HFF-Myc (cell line): ENCODE measurements around the gene GJC2.

ENCODE experiments used
- DNase-seq: peaks from one replicate; pipeline ENCODE4 v3.0.0-alpha.2; 2011; ENCODE audit warnings: low read depth; ENCODE audit errors: extremely low read depth
- H3K4me3 ChIP-seq: replicated peaks from 2 replicates; pipeline ENCODE4 v1.5.1; 2011; ENCODE audit warnings: low read depth, mild to moderate bottlenecking, control low read depth, low read length
- TF ChIP-seq, protein P1 (sequence below): IDR thresholded peaks from 2 replicates; pipeline ENCODE4 v1.5.1; 2012; ENCODE audit warnings: mild to moderate bottlenecking, low read depth, low read length, control low read depth; ENCODE audit errors: missing control alignments

Gene GJC2

DNA sequence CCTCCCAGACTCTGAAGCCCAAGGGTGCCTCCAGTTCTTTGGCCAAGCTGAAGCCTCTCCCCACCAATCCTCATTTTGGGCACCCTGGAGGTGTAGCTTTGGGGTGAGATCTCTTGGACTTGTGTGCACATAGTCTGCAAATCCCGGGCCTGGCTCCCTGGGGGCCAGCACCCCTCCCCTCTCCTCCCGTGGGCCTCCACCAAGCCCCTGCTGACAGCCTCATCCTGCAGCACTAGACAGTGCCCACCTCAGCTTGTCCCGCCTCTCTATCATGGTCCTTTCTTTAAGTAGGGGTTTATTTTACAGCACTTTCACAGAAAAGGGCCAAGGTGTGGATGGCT, 3.2 kb downstream of the GJC2 start:
- TF ChIP-seq, protein P1, sequence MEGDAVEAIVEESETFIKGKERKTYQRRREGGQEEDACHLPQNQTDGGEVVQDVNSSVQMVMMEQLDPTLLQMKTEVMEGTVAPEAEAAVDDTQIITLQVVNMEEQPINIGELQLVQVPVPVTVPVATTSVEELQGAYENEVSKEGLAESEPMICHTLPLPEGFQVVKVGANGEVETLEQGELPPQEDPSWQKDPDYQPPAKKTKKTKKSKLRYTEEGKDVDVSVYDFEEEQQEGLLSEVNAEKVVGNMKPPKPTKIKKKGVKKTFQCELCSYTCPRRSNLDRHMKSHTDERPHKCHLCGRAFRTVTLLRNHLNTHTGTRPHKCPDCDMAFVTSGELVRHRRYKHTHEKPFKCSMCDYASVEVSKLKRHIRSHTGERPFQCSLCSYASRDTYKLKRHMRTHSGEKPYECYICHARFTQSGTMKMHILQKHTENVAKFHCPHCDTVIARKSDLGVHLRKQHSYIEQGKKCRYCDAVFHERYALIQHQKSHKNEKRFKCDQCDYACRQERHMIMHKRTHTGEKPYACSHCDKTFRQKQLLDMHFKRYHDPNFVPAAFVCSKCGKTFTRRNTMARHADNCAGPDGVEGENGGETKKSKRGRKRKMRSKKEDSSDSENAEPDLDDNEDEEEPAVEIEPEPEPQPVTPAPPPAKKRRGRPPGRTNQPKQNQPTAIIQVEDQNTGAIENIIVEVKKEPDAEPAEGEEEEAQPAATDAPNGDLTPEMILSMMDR = no peak
- no peak for DNase-seq
- H3K4me3 ChIP-seq = no peak overlapping the region

DNA sequence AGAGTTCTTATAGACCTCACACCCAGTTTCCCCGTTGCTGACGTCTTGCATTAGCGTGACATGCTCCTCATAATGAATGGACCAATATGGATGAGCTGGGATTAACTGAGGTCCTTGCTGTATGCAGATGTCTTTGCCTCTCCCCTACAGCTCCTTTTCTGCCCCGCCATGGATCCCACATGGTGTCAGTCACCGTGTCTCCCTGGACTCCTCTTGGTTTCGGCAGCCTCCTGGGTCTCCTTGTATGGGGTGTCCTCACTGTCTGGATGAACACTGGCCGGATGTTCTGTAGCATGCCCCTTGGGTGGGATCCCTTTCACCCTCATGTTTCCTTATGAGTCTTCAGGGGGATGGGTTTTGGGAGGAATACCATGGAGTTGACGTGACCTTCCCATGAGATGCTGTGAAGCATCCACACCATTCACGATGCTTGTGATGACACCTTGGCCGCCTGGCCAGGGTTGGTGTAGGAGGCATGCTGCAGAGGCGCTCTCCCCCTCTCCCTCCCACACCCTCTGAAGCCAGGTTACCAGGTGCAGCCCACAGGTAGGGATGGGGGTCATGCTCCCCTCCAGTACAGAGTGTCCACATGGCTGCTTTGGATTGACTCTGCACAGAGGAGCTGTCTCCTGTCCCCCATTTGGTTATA, 4.4 kb downstream of the GJC2 start:
- DNase-seq = no peak
- no peak overlapping the region for H3K4me3 ChIP-seq
- TF ChIP-seq, protein P1 = no peak

DNA sequence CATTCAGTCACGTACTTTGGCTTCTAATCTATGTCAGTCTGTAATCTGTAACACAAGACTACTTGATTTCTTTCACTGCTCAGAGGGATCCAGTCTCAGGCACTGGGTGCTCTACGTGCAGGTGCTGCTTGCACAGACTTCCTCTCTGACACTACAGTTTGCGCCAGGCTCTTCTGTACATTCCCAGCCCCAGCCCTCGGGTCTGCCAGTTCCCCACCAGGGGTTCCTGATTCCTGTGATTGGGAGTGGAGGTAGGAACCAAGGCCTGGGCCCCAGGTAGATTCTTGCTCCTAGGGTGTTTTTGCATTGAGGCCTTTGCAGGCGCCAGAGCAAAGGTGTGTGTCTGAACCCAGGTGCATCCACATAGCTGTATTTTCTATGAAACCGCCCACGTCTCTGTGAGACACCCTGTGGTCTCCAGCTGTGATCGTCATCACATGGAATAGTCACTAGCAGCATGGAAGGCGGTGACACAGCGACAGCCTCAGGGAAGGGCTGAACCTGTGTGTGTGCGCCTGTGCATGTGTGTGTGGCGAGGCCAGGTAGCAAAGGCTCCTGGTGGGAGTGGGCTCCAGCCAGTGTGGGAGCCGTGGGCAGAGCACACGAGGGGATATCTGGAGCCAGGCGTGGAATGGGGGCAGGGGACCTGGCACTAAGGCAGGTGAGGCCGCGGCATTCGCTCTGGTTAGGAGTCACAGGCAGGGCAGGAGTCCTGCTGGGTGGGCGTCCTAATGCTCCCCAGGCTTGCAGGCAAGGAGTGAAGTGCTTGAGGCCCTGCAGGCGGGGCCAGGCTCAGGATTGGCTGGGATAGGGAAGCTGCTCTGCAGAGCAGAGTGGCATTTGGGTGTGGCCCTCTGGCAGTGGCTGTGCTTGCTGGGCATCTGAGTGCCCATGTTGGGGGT, 5.2 kb downstream of the GJC2 start:
- TF ChIP-seq, protein P1 = no peak
- no peak for DNase-seq
- H3K4me3 ChIP-seq = no peak overlapping the region

DNA sequence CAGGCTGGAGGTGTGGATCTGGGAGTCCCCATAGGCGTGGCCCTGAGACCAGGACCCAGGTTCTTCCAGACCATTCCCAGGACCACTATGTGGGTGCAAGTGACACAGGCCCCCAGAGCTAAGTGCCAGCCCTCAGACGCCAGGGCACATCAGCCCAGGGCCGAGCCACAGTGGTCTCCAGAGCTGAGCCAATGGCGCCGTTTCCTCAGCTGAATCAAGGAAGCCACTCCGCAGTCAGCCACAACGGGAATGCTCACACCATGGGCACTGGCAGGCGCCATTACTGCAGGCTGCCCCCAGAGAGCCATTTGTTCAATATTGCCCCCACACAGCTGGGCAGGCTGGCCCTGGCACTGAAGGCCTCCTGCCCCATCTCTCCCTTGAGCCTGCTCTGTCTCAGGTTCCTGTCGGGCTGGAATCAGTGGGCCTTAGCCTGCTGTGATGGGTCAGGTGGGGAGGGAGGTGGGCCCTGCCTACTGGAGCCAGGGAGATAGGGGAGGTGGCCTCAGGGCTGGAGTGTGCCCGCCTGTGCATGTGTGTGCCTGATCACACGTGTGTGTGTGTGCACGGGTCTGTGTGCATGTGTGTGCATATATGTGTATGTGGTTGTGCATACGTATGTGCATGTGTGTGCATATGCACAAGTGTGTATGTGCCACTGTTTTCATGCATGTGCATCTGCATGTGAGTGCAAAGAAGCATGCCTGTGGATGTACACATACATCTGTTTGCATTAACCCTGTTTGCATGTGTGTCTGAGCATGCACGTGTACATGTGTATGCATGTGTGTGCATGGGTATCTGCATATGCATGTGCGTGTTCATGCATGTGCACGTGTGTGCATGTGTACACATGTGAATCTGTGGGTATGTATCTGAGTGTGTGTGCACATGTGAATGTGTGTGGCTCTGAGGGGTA, 6.1 kb downstream of the GJC2 start:
- DNase-seq = no peak
- TF ChIP-seq, protein P1 = no peak
- no peak overlapping the region for H3K4me3 ChIP-seq

DNA sequence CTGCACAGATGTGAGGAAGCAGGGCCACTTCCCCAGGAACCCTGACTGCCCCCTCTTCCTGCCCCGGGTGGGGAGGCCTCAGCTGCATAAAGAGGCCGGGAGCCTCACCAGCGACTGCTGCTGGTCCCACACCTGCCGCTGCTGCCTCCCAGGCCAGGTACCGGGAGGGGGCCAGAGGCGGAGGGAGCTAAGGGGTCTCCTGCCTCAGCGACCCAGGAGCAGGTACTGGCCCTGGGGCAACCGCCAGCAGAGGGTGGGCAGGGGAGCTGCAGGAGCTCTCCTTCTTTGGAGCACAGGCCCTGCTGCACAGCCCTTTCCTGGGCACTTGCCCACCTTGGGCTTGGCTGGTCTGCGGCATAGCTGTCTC, 6.8 kb downstream of the GJC2 start:
- no peak overlapping the region for H3K4me3 ChIP-seq
- TF ChIP-seq, protein P1 = no peak
- DNase-seq = no peak

DNA sequence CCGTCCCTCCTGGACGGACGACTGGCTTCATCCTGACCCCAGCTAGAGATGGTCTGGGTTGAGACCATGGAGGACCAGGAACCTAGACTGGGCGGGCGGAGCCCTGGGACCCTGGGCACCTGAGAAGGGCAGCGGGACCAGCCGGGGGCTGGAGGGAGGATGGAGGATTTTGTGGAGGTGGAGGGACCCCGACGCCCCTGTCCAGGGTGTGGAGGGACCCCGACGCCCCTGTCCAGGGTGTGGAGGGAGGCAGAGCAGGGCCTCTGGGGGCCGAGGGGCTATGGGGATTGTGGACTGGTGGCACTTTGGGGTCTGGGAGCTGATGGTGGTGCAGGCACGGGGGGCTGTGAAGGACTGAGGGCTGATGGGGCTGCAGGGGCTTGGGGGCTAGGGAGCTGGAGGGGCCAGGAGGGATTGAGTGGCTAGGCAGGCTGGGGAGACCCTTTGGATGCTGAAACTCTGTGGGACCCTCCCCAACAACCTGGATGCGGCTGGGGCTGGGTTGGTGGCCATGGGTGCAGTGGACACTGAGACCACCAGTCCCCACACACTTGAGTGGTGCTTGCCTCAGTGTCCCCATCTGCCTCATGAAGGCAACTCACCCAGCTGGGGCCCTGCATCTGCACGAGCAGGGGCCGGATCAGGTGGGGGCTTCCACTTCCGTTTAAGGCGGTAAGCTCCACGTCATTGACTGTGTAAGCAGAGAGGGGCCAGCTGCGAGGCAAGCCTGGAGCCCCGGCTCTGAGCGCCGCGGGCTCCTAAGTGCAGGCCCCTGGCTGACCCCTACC, 7.4 kb downstream of the GJC2 start:
- DNase-seq = no peak
- H3K4me3 ChIP-seq = no peak overlapping the region
- TF ChIP-seq, protein P1 = no peak
